Testis (tissue), 3 donors: ENCODE measurements around the gene PSME1. TPM values are rescaled to one million over a fixed set of nuclear protein-coding genes. Genes with fewer than 3 reads are reported as not detected.

ENCODE experiments used
- DNase-seq: peaks from one replicate; pipeline ENCODE4 v3.0.0-alpha.2; 2019
- H3K27ac ChIP-seq, 2 donors: fragments of 200-600 bp; sonication (generic); one replicate each; pipeline ENCODE4 v1.5.1; 2019
- H3K27me3 ChIP-seq: fragments of 200-600 bp; sonication (generic); one replicate; pipeline ENCODE4 v1.5.1; 2019
- H3K36me3 ChIP-seq: fragments of 200-600 bp; sonication (generic); one replicate; pipeline ENCODE4 v1.5.1; 2017; ENCODE audit warnings: low read depth; ENCODE audit errors: missing control alignments
- H3K4me1 ChIP-seq: fragments of 200-600 bp; sonication (generic); one replicate; pipeline ENCODE4 v1.5.1; 2019
- H3K4me3 ChIP-seq, 2 donors: fragments of 200-600 bp; sonication (generic); one replicate each; pipeline ENCODE4 v1.5.1; 2017 to 2019
- H3K9me3 ChIP-seq: fragments of 200-600 bp; sonication (generic); one replicate; pipeline ENCODE4 v1.5.1; 2017
- POLR2A ChIP-seq: fragments of 450-650 bp; IDR thresholded peaks from one replicate; pipeline ENCODE4 v1.6.1; 2017; ENCODE audit warnings: antibody characterized with exemption, mild to moderate bottlenecking, moderate library complexity
- WGBS, 2 donors: methylation state at CpG; one replicate each; pipeline ENCODE4 v1.1.5; 2018; 5-methylcytosine and 5-hydroxymethylcytosine counted together
- intact Hi-C: fragments of 100-400 bp; cut with DNase I; formaldehyde crosslinking; loops from one replicate; pipeline ENCODE4 v1.15.1; 2023; ENCODE audit warnings: low total_unique reads
- polyA plus RNA-seq: library from polyadenylated mRNA; stranded (reverse); fragments of 350-450 nt; fragmentation: Illumina TruSeq; extraction: RNeasy Lipid Tissue Mini Kit (QIAGEN cat#74804); gene quantifications from one replicate; pipeline ENCODE4 v1.2.3, GENCODE V29; 2014; ENCODE audit warnings: low read depth, low replicate concordance; ENCODE audit not compliant: insufficient read depth
- total RNA-seq, 2 donors: library from RNA; depleted of rRNA; stranded (reverse); fragments of >200 nt; gene quantifications; one replicate each; pipeline ENCODE4 v1.2.3, GENCODE V29; 2016
- TF ChIP-seq, protein P1 (sequence below), 3 experiments: fragments of 450-650 bp in 2 of 3; fragments of 200-600 bp in 1 of 3; sonication (generic) in 1 of 3; IDR thresholded peaks; one replicate each; pipeline ENCODE4 v1.5.1; 2016 to 2019; ENCODE audit warnings: antibody characterized with exemption in 3 of 3, mild to moderate bottlenecking in 2 of 3, moderate library complexity in 1 of 3

Gene PSME1
- total and polyA plus RNA-seq, 3 donors from 2014 or later = 43.3 to 101 (median 63.9) TPM

DNA sequence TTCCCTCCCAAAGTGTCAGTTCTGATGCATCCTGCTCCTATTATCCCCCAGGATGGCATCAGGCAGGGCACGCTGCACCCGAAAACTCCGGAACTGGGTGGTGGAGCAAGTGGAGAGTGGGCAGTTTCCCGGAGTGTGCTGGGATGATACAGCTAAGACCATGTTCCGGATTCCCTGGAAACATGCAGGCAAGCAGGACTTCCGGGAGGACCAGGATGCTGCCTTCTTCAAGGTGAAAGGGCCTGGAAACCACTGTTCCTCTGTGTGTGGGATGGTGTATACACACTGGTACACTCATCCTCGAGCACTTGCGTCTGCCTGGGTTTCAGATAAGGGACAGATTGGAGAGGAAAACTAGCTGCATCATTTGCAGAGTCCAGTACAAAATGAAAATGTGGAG is 26.1 kb downstream of the PSME1 start:
- 25 to 30% methylated on average over 8 of the region's 8 CpGs for WGBS, 2 donors

DNA sequence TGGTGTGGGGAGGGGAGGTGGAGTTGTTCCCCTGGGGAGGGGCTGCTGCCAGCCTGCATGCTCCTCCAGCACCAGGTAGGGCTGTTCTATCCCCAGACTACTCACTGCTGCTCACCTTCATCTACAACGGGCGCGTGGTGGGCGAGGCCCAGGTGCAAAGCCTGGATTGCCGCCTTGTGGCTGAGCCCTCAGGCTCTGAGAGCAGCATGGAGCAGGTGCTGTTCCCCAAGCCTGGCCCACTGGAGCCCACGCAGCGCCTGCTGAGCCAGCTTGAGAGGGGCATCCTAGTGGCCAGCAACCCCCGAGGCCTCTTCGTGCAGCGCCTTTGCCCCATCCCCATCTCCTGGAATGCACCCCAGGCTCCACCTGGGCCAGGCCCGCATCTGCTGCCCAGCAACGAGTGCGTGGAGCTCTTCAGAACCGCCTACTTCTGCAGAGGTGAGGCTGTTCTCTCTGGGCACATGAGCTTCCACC is 28.6 kb downstream of the PSME1 start:
- no peak for DNase-seq
- Histone ChIP-seq H3K9me3 (no peaks in the 10 kb centered on the region), H3K36me3 (no peaks in the 10 kb centered on the region), H3K27ac (no peak overlapping the region), H3K4me1 (peaks cover 16% of the 10 kb centered on the region), H3K27me3 (no peaks in the 10 kb centered on the region), H3K4me3 (no peak overlapping the region)
- intact Hi-C loops = no loop called here
- TF ChIP-seq POLR2A = no peak
- TF ChIP-seq, protein P1, sequence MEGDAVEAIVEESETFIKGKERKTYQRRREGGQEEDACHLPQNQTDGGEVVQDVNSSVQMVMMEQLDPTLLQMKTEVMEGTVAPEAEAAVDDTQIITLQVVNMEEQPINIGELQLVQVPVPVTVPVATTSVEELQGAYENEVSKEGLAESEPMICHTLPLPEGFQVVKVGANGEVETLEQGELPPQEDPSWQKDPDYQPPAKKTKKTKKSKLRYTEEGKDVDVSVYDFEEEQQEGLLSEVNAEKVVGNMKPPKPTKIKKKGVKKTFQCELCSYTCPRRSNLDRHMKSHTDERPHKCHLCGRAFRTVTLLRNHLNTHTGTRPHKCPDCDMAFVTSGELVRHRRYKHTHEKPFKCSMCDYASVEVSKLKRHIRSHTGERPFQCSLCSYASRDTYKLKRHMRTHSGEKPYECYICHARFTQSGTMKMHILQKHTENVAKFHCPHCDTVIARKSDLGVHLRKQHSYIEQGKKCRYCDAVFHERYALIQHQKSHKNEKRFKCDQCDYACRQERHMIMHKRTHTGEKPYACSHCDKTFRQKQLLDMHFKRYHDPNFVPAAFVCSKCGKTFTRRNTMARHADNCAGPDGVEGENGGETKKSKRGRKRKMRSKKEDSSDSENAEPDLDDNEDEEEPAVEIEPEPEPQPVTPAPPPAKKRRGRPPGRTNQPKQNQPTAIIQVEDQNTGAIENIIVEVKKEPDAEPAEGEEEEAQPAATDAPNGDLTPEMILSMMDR (IDR thresholded peaks at IDR 0.05) = no peak
- WGBS, 2 donors = 93 to 96% methylated on average over 8 to 14 of the region's 14 CpGs

More for the DNA sequence above, 26.1 kb downstream of the PSME1 start:
- Histone ChIP-seq H3K36me3 (no peaks in the 10 kb centered on the region), H3K27me3 (no peaks in the 10 kb centered on the region), H3K4me3 (peak overlapping the region; percentile 63 to 66), H3K27ac (peak overlapping the region; percentile 95 to 96), H3K9me3 (no peaks in the 10 kb centered on the region), H3K4me1 (peaks cover 16% of the 10 kb centered on the region)
- TF ChIP-seq, protein P1 (IDR thresholded peaks at IDR 0.05) = no peak
- no peak for TF ChIP-seq POLR2A
- no peak for DNase-seq
- intact Hi-C loops = no loop called here

DNA sequence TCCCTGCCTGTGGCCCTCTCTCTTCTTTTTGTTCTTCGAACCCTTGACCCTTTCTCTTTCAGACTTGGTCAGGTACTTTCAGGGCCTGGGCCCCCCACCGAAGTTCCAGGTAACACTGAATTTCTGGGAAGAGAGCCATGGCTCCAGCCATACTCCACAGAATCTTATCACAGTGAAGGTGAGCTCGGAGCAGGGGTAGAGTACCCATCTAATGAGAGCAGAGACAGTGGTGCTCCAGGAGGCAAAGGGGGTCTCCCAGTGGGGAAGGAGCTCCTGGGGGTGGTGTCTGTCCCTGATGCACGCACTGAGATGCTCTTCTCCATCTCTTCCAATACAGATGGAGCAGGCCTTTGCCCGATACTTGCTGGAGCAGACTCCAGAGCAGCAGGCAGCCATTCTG is 29.8 kb downstream of the PSME1 start:
- TF ChIP-seq, protein P1 (IDR thresholded peaks at IDR 0.05) = no peak
- no peak for TF ChIP-seq POLR2A
- Histone ChIP-seq H3K4me1 (peaks cover 14% of the 10 kb centered on the region), H3K27ac (no peak overlapping the region), H3K36me3 (no peaks in the 10 kb centered on the region), H3K27me3 (no peaks in the 10 kb centered on the region), H3K4me3 (no peak overlapping the region), H3K9me3 (no peaks in the 10 kb centered on the region)
- WGBS, 2 donors = 94 to 98% methylated on average over 5 of the region's 5 CpGs
- intact Hi-C loops = no loop called here
- no peak for DNase-seq

DNA sequence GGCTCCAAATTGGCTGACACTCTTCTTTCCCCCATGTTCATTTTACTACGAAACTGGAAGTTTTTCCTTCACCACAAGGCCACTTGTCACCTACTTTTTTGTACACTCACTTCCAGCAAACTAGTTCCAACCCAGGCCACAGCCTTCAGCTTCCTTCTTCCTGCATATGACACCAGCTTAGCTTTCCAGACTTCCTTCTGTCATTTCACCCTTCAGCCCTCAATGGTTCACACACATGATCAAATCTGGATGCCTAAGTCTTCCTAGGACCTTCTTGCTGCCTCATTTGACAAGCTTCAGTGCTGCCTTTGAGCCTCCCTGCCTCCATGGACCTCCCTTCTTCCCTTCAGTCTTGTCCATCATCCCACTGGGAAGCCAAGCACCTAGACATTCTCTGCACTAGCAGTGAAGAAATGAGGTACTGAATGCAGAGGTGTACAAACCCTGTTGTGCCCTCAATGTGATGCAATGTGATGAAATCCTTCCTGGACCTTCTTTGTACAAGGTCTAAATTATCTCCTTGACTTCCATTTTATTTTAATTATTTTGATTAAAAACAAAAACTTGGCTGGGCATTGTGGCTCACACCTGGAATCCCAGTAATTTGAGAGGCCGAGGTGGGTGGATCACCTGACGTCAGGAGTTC is 31.6 kb downstream of the PSME1 start:
- DNase-seq = no peak
- no peak overlapping the region for H3K4me3 ChIP-seq
- H3K27me3 ChIP-seq = no peaks in the 10 kb centered on the region
- no peaks in the 10 kb centered on the region for H3K36me3 ChIP-seq
- intact Hi-C loops = no loop called here
- peaks cover 8% of the 10 kb centered on the region for H3K4me1 ChIP-seq
- no peak overlapping the region for H3K27ac ChIP-seq
- H3K9me3 ChIP-seq = no peaks in the 10 kb centered on the region
- no peak for TF ChIP-seq POLR2A
- TF ChIP-seq, protein P1 (IDR thresholded peaks at IDR 0.05) = no peak
- 86 to 93% methylated on average over 3 of the region's 3 CpGs for WGBS, 2 donors
